NCI-H1092 (cell line): ENCODE results near the gene BSN.

Experiments
- DNase-seq: peaks from one replicate; lab custom pipeline; 2025; lab: John Stamatoyannopoulos, UW

Gene BSN

GRCh38 chr3:49601358-49602048 lies 47.2 kb downstream of the BSN start:
- DNase-seq, result no peak

- DNase-seq, result no peak
Observed at GRCh38 chr3:49602049-49602554, 47.8 kb downstream of the BSN start.

- no peak for DNase-seq
Observed at GRCh38 chr3:49602877-49603411, 48.7 kb downstream of the BSN start.

- DNase-seq, result no peak
Observed at GRCh38 chr3:49606427-49606826, 52.1 kb downstream of the BSN start.

GRCh38 chr3:49607105-49607591 lies 52.9 kb downstream of the BSN start:
- DNase-seq, result no peak

GRCh38 chr3:49607796-49608195 lies 53.5 kb downstream of the BSN start:
- DNase-seq, result no peak

GRCh38 chr3:49609314-49609713 lies 55.0 kb downstream of the BSN start:
- DNase-seq, result no peak

- DNase-seq, result no peak
Observed at GRCh38 chr3:49609815-49610214, 55.5 kb downstream of the BSN start.

GRCh38 chr3:49610666-49611280 lies 56.5 kb downstream of the BSN start:
- no peak for DNase-seq

GRCh38 chr3:49611291-49611690 lies 57.0 kb downstream of the BSN start:
- no peak for DNase-seq

- no peak for DNase-seq
Observed at GRCh38 chr3:49611719-49612118, 57.4 kb downstream of the BSN start.

GRCh38 chr3:49614936-49615335 lies 60.7 kb downstream of the BSN start:
- no peak for DNase-seq

- no peak for DNase-seq
Observed at GRCh38 chr3:49616061-49616460, 61.8 kb downstream of the BSN start.

- DNase-seq, result no peak
Observed at GRCh38 chr3:49616491-49616941, 62.2 kb downstream of the BSN start.

GRCh38 chr3:49617390-49618013 lies 63.2 kb downstream of the BSN start:
- DNase-seq, result no peak

GRCh38 chr3:49618412-49618811 lies 64.1 kb downstream of the BSN start:
- no peak for DNase-seq

GRCh38 chr3:49619649-49620048 lies 65.4 kb downstream of the BSN start:
- DNase-seq, result no peak

GRCh38 chr3:49620728-49621127 lies 66.5 kb downstream of the BSN start:
- DNase-seq, result no peak

GRCh38 chr3:49623071-49623470 lies 68.8 kb downstream of the BSN start:
- no peak for DNase-seq

- DNase-seq, result no peak
Observed at GRCh38 chr3:49625071-49625470, 70.8 kb downstream of the BSN start.

GRCh38 chr3:49626101-49626581 lies 71.9 kb downstream of the BSN start:
- DNase-seq, result no peak

GRCh38 chr3:49626796-49627195 lies 72.5 kb downstream of the BSN start:
- DNase-seq, result no peak

- no peak for DNase-seq
Observed at GRCh38 chr3:49627634-49628033, 73.4 kb downstream of the BSN start.
